Osteoblast (primary cell): ENCODE results near the gene HDAC9. TPM values are rescaled to one million over a fixed set of nuclear protein-coding genes. Genes with fewer than 3 reads are reported as not detected.
A peak's percentile ranks its signal among the peaks of the same experiment; 100 is the strongest.

ENCODE experiments used
- DNase-seq: peaks from one replicate; pipeline ENCODE4 v3.0.0; 2011; ENCODE audit warnings: low spot score, mixed read lengths; ENCODE audit not compliant: insufficient read length; ENCODE audit errors: missing footprints
- H2AFZ ChIP-seq: 2 replicates; pipeline ENCODE4 v1.6.0; 2011; ENCODE audit warnings: mild to moderate bottlenecking, low read length
- H3K27ac ChIP-seq: 2 replicates; pipeline ENCODE4 v1.5.1; 2011; ENCODE audit warnings: mild to moderate bottlenecking, low read depth, low read length, moderate library complexity
- H3K27me3 ChIP-seq: 2 replicates; pipeline ENCODE4 v1.6.0; 2012; ENCODE audit warnings: mild to moderate bottlenecking, control low read depth, inconsistent platforms, low read length, moderate library complexity; ENCODE audit not compliant: insufficient read depth
- H3K36me3 ChIP-seq: 2 replicates; pipeline ENCODE4 v1.5.1; 2011; ENCODE audit warnings: mild to moderate bottlenecking, low read length, control low read depth, moderate library complexity; ENCODE audit not compliant: insufficient read depth
- H3K4me1 ChIP-seq: 2 replicates; pipeline ENCODE4 v1.5.1; 2011; ENCODE audit warnings: mild to moderate bottlenecking, low read length, control low read depth, moderate library complexity; ENCODE audit not compliant: insufficient read depth
- H3K4me2 ChIP-seq: 2 replicates; pipeline ENCODE4 v1.6.0; 2011; ENCODE audit warnings: mild to moderate bottlenecking, low read length; ENCODE audit not compliant: insufficient read depth
- H3K4me3 ChIP-seq: fragments of 200-600 bp; sonication (generic); 3 replicates; pipeline ENCODE4 v1.5.1; 2012; ENCODE audit warnings: mild to moderate bottlenecking, low read length, inconsistent platforms; ENCODE audit not compliant: insufficient read depth
- H3K79me2 ChIP-seq: 2 replicates; pipeline ENCODE4 v1.6.0; 2012; ENCODE audit warnings: mild to moderate bottlenecking, low read length, control low read depth, inconsistent platforms; ENCODE audit not compliant: insufficient read depth
- H3K9me3 ChIP-seq: 2 replicates; pipeline ENCODE4 v1.5.1; 2011; ENCODE audit warnings: low read depth, low read length, control low read depth
- H4K20me1 ChIP-seq: 2 replicates; pipeline ENCODE4 v1.6.0; 2012; ENCODE audit warnings: mild to moderate bottlenecking, low read length, control low read depth; ENCODE audit not compliant: insufficient read depth
- total RNA-seq: library from RNA; depleted of rRNA; stranded (reverse); fragments of >200 nt; gene quantifications from 2 replicates; pipeline ENCODE4 v1.2.3, GENCODE V29; 2012
- TF ChIP-seq, protein P1 (sequence below): IDR thresholded peaks from 2 replicates; pipeline ENCODE4 v1.5.1; 2011; ENCODE audit warnings: mild to moderate bottlenecking, low read depth, low read length, moderate library complexity; ENCODE audit errors: extremely low read depth

The HDAC9 gene
- total RNA-seq, 1 donor, result 21.7 TPM

DNA sequence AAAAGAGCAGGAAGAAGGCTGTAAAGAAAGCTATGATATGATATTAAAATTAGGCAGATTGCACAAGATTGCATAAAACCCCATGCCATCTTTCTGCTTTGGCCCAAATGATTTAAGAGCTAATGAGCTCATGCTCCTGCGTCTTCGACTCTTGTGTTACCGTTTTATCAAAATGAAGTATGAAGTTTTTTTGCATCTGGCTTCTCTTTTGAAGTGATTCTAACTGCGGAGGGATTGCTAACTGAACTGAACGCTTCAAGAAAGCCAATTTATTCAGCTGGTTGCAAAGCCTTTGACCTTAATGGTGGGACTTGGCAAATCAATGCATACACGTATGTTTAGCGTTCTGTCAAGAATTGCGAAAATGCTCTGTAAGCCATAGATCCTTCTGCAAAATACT is 339.0 kb downstream of the HDAC9 start:
- Histone ChIP-seq H3K4me1 (peaks cover 7% of the 10 kb centered on the region), H3K4me3 (no peak overlapping the region), H4K20me1 (no peaks in the 10 kb centered on the region), H3K4me2 (no peak overlapping the region), H3K36me3 (no peaks in the 10 kb centered on the region), H3K9me3 (no peaks in the 10 kb centered on the region), H3K27me3 (no peaks in the 10 kb centered on the region), H3K27ac (no peak overlapping the region), H2AFZ (no peak overlapping the region), H3K79me2 (no peaks in the 10 kb centered on the region)
- DNase-seq, result no peak
- TF ChIP-seq, protein P1, sequence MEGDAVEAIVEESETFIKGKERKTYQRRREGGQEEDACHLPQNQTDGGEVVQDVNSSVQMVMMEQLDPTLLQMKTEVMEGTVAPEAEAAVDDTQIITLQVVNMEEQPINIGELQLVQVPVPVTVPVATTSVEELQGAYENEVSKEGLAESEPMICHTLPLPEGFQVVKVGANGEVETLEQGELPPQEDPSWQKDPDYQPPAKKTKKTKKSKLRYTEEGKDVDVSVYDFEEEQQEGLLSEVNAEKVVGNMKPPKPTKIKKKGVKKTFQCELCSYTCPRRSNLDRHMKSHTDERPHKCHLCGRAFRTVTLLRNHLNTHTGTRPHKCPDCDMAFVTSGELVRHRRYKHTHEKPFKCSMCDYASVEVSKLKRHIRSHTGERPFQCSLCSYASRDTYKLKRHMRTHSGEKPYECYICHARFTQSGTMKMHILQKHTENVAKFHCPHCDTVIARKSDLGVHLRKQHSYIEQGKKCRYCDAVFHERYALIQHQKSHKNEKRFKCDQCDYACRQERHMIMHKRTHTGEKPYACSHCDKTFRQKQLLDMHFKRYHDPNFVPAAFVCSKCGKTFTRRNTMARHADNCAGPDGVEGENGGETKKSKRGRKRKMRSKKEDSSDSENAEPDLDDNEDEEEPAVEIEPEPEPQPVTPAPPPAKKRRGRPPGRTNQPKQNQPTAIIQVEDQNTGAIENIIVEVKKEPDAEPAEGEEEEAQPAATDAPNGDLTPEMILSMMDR, result no peak

DNA sequence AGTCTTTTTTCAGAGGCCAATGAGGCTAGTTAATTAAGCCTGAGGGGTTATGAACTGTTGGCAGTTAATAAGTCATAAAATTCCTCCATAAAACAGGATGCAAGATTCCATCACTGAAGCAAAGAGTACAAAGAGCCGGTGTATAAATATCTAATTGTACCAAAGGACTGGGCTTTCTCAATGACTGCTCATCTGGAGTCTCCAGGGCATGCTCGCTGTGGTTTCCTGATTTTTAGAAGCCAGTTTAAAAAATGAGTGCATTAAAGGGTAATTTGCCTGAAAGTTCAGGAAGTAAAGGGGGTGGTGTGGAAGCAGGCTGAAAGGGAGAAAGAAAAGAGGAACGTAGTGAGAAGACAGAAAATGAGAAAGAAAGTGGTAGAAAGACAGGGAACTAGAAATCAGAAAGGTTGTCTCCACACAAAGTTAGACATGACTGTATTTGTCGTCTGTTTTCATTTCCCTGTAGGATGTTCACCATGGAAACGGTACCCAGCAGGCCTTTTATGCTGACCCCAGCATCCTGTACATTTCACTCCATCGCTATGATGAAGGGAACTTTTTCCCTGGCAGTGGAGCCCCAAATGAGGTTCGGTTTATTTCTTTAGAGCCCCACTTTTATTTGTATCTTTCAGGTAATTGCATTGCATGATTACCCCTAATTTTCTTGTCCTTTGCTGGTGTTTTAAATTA is 339.6 kb downstream of the HDAC9 start:
- no peak overlapping the region for H3K4me3 ChIP-seq
- TF ChIP-seq, protein P1, result no peak
- peak overlapping the region; percentile 76 for H2AFZ ChIP-seq
- no peaks in the 10 kb centered on the region for H4K20me1 ChIP-seq
- no peaks in the 10 kb centered on the region for H3K79me2 ChIP-seq
- H3K36me3 ChIP-seq, result no peaks in the 10 kb centered on the region
- peak overlapping the region; percentile 24 for H3K4me2 ChIP-seq
- no peaks in the 10 kb centered on the region for H3K27me3 ChIP-seq
- no peak overlapping the region for H3K27ac ChIP-seq
- DNase-seq, result no peak
- peaks cover 2% of the 10 kb centered on the region for H3K4me1 ChIP-seq
- no peaks in the 10 kb centered on the region for H3K9me3 ChIP-seq

DNA sequence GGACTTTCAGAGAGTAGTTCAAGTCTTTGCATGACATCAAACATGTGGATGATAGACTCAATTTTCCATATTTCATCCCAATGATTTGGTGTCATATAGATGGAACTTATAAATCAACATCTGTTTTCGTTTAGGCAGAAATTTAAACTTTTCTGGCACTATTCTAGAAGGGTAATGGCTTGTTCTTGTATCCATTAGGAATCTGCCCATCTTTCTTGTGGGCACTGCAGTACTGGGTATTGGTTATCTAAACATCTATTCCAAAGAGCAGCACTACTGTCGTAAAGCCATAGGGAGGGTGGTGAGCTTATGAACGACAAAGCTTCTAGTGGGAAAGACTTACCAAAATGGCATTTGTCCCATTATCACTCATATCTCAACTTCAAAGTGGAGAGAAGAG is 348.4 kb downstream of the HDAC9 start:
- TF ChIP-seq, protein P1, result no peak
- no peaks in the 10 kb centered on the region for H3K4me1 ChIP-seq
- H3K9me3 ChIP-seq, result no peaks in the 10 kb centered on the region
- H4K20me1 ChIP-seq, result no peaks in the 10 kb centered on the region
- no peak overlapping the region for H2AFZ ChIP-seq
- no peak overlapping the region for H3K27ac ChIP-seq
- H3K27me3 ChIP-seq, result no peaks in the 10 kb centered on the region
- H3K4me3 ChIP-seq, result no peak overlapping the region
- no peaks in the 10 kb centered on the region for H3K36me3 ChIP-seq
- no peak overlapping the region for H3K4me2 ChIP-seq
- H3K79me2 ChIP-seq, result no peaks in the 10 kb centered on the region
- no peak for DNase-seq

DNA sequence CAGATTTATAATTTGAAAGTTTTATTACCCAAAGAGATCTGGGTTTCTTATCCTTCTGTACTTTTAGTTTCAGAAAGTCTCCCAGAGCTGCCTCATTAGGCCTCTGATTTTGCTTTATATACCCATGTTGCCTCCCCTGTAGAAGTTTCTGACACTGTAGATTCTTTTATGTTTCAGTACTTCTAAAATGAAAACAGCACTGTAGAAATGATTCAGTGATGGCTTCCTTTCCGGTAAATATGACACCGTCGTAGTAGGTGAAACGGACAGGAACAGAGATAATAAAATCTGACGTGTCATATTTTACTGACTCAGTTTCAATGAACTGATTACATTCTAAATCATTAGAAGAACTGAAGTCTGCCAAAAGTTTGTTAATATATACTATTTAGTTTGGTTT is 349.2 kb downstream of the HDAC9 start:
- peak overlapping the region; percentile 45 for H2AFZ ChIP-seq
- TF ChIP-seq, protein P1, result no peak

More for the DNA sequence above, 349.2 kb downstream of the HDAC9 start:
- Histone ChIP-seq H4K20me1 (no peaks in the 10 kb centered on the region), H3K27me3 (no peaks in the 10 kb centered on the region), H3K27ac (no peak overlapping the region), H3K4me3 (no peak overlapping the region), H3K79me2 (no peaks in the 10 kb centered on the region), H3K4me2 (no peak overlapping the region), H3K9me3 (no peaks in the 10 kb centered on the region), H3K4me1 (peaks cover 5% of the 10 kb centered on the region), H3K36me3 (no peaks in the 10 kb centered on the region)
- DNase-seq, result no peak
